Measurements from ENCODE around the gene SLC17A4. TPM values are rescaled to one million over a fixed set of nuclear protein-coding genes. Genes with fewer than 3 reads are reported as not detected.

Gene SLC17A4
- total RNA-seq, 1 donor from 2014 or later: not detected

DNA sequence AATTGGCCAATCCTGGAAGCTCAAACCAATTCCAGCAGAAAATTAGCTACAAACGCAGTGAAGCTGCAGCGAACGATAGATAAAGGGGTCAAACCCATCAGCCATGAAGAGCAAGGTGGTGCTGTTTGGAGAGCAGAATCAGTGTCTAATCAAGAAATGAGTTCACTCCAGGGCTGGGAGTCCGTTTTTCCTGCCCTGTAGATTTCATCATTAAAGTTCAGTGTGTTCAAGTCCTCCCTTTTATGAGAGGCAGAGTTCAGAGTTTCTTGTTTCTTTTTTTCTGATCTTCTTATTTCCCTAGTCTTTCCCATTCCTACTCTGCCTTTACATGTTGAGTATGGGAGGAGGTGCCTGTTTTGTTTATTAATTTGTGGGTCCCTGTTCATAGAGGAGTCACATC, 46.9 kb downstream of the SLC17A4 start:
- no peak for DNase-seq (ENCODE audit: low read depth in 2 of 2)

DNA sequence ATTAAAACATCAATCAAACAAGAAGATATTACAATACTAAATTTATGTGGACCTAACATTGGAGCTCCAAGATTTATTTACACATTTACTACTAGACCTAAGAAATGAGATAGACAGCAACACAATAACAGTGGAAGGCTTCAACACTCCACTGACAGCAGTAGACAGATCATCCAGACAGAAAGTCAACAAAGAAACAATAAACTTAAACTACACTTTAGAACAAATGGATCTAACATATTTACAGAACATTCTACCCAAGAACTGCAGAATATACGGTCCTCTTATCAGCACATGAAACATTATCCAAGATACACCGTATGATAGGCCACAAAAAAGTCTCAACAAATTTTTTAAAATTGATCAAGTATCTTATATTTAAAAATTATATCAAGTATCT, 50.3 kb downstream of the SLC17A4 start:
- no peak for DNase-seq (ENCODE audit: low read depth in 2 of 2)

GRCh38 chr6:25815194-25815593, 60.7 kb downstream of the SLC17A4 start:
- DNase-seq (ENCODE audit: low read depth in 2 of 2): no peak

- DNase-seq (ENCODE audit: low read depth in 2 of 2): no peak
These were observed 61.7 kb downstream of the SLC17A4 start for GRCh38 chr6:25816252-25816651.

DNA sequence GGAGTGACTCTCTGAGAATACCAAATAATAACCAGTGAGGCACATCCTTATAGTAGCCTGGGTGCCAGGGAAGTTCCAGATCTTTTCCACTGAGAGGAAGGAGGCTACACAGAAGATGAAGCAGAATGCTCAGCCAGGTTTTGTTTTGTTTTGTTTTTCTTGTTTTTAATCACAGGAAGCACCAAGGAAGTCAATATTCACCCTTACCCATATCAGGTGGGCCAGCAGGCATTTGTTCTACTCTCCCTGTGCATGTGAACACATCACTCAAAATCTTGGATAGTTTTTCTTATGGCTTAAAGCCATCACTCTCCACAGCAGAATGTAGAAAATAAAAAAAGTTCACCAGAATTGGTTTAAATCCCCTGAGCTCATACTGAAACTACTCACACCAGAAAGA, 66.8 kb downstream of the SLC17A4 start:
- no peak for DNase-seq (ENCODE audit: low read depth in 2 of 2)

- DNase-seq (ENCODE audit: low read depth in 2 of 2): no peak
These were observed 74.8 kb downstream of the SLC17A4 start for GRCh38 chr6:25829375-25829774.

- no peak for DNase-seq (ENCODE audit: low read depth in 2 of 2)
These were observed 75.9 kb downstream of the SLC17A4 start for GRCh38 chr6:25830458-25830857.

Other genes starting within 250 kb of the SLC17A4 start
- gene SCGN, start 102.5 kb upstream of the SLC17A4 start, total RNA-seq: not detected in 2 replicates
- not detected in 2 replicates for gene SLC17A1, start 77.3 kb downstream of the SLC17A4 start, total RNA-seq
- not detected in 2 replicates for gene SLC17A3, start 119.5 kb downstream of the SLC17A4 start, total RNA-seq
- gene SLC17A2, start 175.9 kb downstream of the SLC17A4 start, total RNA-seq: not detected in 2 replicates
- gene TRIM38, start 208.1 kb downstream of the SLC17A4 start, total RNA-seq: 4.8 and 5.9 TPM in 2 replicates